ENCODE measurements around the gene NFKBIZ.
"Not testable (repeated sequence)": the region's sequence is repeated elsewhere in the genome, so short reads cannot be mapped to it uniquely, and the experiment has no call there.

Gene NFKBIZ

DNA sequence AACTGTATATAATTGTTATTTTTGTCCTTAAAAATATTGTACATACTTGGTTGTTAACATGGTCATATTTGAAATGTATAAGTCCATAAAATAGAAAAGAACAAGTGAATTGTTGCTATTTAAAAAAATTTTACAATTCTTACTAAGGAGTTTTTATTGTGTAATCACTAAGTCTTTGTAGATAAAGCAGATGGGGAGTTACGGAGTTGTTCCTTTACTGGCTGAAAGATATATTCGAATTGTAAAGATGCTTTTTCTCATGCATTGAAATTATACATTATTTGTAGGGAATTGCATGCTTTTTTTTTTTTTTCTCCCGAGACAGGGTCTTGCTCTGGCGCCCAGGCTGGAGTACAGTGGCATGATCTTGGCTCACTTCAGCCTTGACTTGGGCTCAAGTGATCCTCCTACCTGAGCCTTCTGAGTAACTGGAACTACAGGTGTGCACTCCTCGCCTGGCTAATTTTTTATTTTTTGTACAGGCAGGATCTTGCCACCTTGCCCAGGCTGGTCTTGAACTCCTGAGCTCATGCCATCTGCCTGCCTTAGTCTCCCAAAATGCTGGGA, 10.7 kb downstream of the NFKBIZ start:
- Histone ChIP-seq H3K9me3 (ENCODE audit: insufficient read depth, low read length) (no peaks in the 10 kb centered on the region), H3K4me3 (ENCODE audit: insufficient read length, low read depth) (no peak overlapping the region), H3K9ac (ENCODE audit: insufficient read length, low read depth) (no peak overlapping the region), H3K36me3 (ENCODE audit: insufficient read depth, insufficient read length, low read length) (peaks cover 66% of the 10 kb centered on the region), H3K4me1 (ENCODE audit: insufficient read depth, insufficient read length) (no peaks in the 10 kb centered on the region), H3K27me3 (ENCODE audit: insufficient read depth, insufficient read length) (no peaks in the 10 kb centered on the region)
- DNase-seq (ENCODE audit: low read depth, low spot score), result no peak
- TF ChIP-seq YY1 (IDR thresholded peaks at IDR 0.05; ENCODE audit: insufficient read depth, insufficient read length) (no peak), ZNF274 (IDR thresholded peaks at IDR 0.05; ENCODE audit: low read depth, low read length) (no peak), SUZ12 (IDR thresholded peaks at IDR 0.05; ENCODE audit: extremely low read depth, insufficient read depth, insufficient read length) (no peak)

DNA sequence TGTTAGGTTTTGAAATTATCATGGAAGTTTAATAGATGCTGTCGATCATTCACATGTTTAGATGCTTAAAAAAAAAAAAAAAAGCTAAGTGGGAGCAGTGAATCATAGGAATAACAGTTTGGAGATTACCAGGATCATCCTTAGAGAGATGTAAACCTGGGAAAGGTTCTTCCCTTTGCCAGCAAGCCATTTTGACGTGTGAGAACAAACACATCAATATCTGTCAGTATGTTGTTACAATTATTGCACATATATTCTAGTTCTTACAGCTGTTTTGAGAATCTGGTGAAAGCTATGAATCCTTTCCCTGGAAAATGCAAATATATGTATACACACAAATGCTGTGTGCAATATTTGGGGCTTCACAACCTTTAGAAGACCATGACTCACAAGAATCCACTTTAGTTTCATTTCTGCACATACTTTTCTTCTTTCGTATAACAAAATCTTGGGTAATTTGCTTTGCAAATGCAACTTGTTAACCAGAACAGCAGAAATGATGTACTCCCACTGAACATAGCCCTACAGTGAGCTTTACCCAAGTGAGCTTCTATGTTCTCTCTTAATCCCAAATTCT, 12.0 kb downstream of the NFKBIZ start:
- Histone ChIP-seq H3K4me1 (ENCODE audit: insufficient read depth, insufficient read length) (no peaks in the 10 kb centered on the region), H3K9ac (ENCODE audit: insufficient read length, low read depth) (no peak overlapping the region), H3K4me3 (ENCODE audit: insufficient read length, low read depth) (no peak overlapping the region), H3K27me3 (ENCODE audit: insufficient read depth, insufficient read length) (no peaks in the 10 kb centered on the region), H3K9me3 (ENCODE audit: insufficient read depth, low read length) (no peaks in the 10 kb centered on the region), H3K36me3 (ENCODE audit: insufficient read depth, insufficient read length, low read length) (peaks cover 54% of the 10 kb centered on the region)
- DNase-seq (ENCODE audit: low read depth, low spot score), result no peak
- TF ChIP-seq YY1 (IDR thresholded peaks at IDR 0.05; ENCODE audit: insufficient read depth, insufficient read length), result no peak
- no peak for TF ChIP-seq ZNF274 (IDR thresholded peaks at IDR 0.05; ENCODE audit: low read depth, low read length)
- TF ChIP-seq SUZ12 (IDR thresholded peaks at IDR 0.05; ENCODE audit: extremely low read depth, insufficient read depth, insufficient read length), result no peak

DNA sequence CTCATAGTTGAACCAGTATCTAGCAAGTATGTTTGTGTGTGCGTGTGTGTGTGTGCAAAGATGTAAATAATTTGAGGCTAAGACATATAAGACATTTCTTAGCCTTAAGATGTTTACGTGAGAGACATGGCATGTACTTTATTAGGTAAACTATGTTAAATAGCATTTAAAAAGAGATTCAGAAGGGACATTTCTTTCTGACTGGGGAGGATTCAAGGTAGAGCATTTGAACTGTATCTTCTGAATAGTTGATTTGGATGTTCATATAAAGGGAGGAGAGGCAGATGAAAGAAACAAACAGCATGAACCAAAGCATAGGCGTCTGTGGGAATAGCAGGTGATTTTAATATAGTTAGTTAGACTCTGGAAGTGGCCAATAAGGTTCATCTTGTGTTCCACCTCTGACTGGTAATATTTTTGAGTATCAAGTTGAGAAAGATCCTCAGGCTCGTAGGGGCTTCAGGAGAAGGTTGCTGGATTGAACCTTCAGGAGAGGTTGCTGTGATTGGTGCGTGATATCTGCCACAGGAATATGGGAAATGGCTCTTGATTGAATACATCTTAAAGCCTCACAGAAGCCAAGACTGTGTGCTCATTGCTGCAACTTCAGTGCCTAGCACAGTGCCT, 12.6 kb downstream of the NFKBIZ start:
- Histone ChIP-seq H3K4me3 (ENCODE audit: insufficient read length, low read depth) (no peak overlapping the region), H3K9ac (ENCODE audit: insufficient read length, low read depth) (no peak overlapping the region), H3K9me3 (ENCODE audit: insufficient read depth, low read length) (no peaks in the 10 kb centered on the region), H3K36me3 (ENCODE audit: insufficient read depth, insufficient read length, low read length) (peaks cover 48% of the 10 kb centered on the region), H3K4me1 (ENCODE audit: insufficient read depth, insufficient read length) (no peaks in the 10 kb centered on the region), H3K27me3 (ENCODE audit: insufficient read depth, insufficient read length) (no peaks in the 10 kb centered on the region)
- TF ChIP-seq YY1 (IDR thresholded peaks at IDR 0.05; ENCODE audit: insufficient read depth, insufficient read length), result no peak
- no peak for TF ChIP-seq ZNF274 (IDR thresholded peaks at IDR 0.05; ENCODE audit: low read depth, low read length)
- TF ChIP-seq SUZ12 (IDR thresholded peaks at IDR 0.05; ENCODE audit: extremely low read depth, insufficient read depth, insufficient read length), result no peak
- DNase-seq (ENCODE audit: low read depth, low spot score), result no peak

DNA sequence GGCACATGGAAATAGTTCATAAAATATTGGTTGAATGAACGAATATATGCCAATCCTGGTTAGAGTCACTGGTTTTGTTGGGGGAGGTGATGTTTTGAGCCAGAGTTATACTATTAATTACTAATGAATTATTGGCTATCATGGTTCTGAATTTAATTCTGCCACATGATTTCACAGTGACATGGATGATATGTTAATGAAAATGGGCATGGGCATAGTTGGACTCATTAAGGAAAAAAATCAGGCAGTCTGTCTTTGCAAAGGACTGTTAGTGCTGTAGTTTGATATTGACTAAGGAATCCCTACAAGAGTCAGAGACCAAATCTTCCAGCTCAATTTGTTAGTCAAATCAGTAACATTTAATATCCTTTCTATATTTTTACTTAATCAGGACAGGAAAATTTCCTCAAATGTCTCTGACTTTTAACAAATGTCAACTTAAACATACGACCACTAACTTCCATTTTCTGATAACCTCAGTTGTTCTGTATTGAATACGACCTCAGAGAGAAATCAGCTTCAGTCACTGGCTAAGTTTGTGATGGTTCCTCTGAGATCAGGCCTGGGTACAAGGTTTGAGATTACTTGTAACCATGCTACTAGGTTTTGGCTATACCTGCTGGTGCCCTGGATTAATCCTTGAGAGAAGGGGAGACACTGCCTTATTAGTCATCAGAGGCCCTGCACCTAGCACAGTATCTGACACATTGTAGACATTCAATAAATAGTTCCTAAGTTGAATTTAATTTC, 13.3 kb downstream of the NFKBIZ start:
- Histone ChIP-seq H3K9ac (ENCODE audit: insufficient read length, low read depth) (no peak overlapping the region), H3K4me1 (ENCODE audit: insufficient read depth, insufficient read length) (no peaks in the 10 kb centered on the region), H3K9me3 (ENCODE audit: insufficient read depth, low read length) (no peaks in the 10 kb centered on the region), H3K4me3 (ENCODE audit: insufficient read length, low read depth) (no peak overlapping the region), H3K27me3 (ENCODE audit: insufficient read depth, insufficient read length) (no peaks in the 10 kb centered on the region), H3K36me3 (ENCODE audit: insufficient read depth, insufficient read length, low read length) (peaks cover 41% of the 10 kb centered on the region)
- no peak for DNase-seq (ENCODE audit: low read depth, low spot score)
- TF ChIP-seq ZNF274 (IDR thresholded peaks at IDR 0.05; ENCODE audit: low read depth, low read length) (no peak), SUZ12 (IDR thresholded peaks at IDR 0.05; ENCODE audit: extremely low read depth, insufficient read depth, insufficient read length) (no peak), YY1 (IDR thresholded peaks at IDR 0.05; ENCODE audit: insufficient read depth, insufficient read length) (no peak)

DNA sequence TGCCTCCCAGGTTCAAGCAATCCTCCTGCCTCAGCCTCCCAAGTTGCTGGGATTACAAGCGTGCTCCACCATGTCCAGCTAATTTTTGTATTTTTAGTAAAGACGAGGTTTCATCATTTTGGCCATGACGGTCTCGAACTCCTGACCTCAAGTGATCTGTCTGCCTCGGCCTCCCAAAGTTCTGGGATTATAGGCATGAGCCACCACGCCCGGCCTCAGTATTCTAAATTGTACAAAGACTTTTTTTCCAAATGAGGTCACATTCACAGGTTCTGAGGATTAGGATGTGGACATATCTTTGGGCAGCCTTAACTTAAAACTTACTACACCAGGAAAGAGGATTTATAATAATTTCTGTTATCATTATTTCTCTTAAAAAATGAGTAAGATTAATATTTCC, 15.6 kb downstream of the NFKBIZ start:
- not testable (repeated sequence) for H3K9ac ChIP-seq (ENCODE audit: insufficient read length, low read depth); H3K4me1 ChIP-seq (ENCODE audit: insufficient read depth, insufficient read length); H3K9me3 ChIP-seq (ENCODE audit: insufficient read depth, low read length); H3K27me3 ChIP-seq (ENCODE audit: insufficient read depth, insufficient read length); H3K4me3 ChIP-seq (ENCODE audit: insufficient read length, low read depth); DNase-seq (ENCODE audit: low read depth, low spot score)
- peaks cover 18% of the 10 kb centered on the region for H3K36me3 ChIP-seq (ENCODE audit: insufficient read depth, insufficient read length, low read length)

DNA sequence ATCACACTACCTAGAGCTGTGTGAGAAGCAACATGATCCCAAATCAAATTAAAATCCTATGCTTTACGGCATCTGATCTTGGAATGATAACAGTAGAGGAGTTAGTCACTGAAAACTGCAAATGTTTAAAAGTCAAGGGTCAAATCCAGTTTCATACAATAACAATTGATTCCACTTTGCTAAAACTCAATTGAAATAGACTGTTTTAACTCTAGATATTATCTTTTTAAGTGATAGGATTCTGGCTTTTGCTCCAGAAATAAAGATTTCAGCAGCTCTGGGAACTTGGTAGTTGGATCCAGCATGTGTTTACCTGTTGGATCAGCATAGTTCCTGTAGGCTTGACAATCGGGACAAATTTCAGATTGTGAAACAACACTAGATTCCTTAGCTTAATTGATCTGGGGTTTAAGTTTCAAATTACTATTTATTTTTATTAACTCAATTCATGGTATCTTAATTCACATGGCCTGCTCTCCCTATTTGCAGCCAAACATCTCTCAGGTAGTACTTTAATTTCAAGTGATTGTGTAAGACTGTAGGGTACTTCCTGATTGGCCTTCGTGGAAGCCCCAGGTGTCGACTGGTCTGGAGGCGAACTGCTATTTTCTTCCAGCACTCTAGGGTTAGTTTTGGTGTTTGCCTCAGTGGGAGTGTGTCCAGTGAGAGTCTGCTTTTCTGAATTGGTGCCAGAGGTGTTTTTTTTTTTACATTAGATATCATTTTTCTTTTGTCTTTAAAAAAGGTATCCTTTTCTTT, 16.6 kb downstream of the NFKBIZ start:
- DNase-seq (ENCODE audit: low read depth, low spot score), result no peak

DNA sequence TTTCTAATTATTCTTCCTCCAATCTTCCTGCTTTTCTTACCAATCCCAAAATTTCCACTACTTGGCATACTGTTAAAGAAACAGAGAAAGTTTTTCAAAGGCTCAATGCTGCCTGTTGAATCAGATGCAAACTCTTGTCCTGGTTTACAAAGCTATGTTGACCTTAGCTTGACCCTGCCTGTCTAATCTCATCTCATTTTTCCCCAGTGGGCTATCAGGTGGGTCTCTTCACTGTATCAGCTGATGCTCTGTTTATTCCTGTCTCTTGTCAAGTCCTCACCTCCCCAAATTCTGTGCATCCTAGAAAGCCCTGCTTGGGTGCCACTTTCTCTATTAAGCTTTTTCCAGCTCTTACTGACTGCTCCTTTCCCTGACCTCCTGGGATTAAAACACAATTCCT, 18.2 kb downstream of the NFKBIZ start:
- Histone ChIP-seq H3K9ac (ENCODE audit: insufficient read length, low read depth) (no peak overlapping the region), H3K4me1 (ENCODE audit: insufficient read depth, insufficient read length) (no peaks in the 10 kb centered on the region), H3K4me3 (ENCODE audit: insufficient read length, low read depth) (no peak overlapping the region), H3K27me3 (ENCODE audit: insufficient read depth, insufficient read length) (no peaks in the 10 kb centered on the region), H3K36me3 (ENCODE audit: insufficient read depth, insufficient read length, low read length) (no peaks in the 10 kb centered on the region), H3K9me3 (ENCODE audit: insufficient read depth, low read length) (no peaks in the 10 kb centered on the region)
- no peak for DNase-seq (ENCODE audit: low read depth, low spot score)
- TF ChIP-seq ZNF274 (IDR thresholded peaks at IDR 0.05; ENCODE audit: low read depth, low read length) (no peak), YY1 (IDR thresholded peaks at IDR 0.05; ENCODE audit: insufficient read depth, insufficient read length) (no peak), SUZ12 (IDR thresholded peaks at IDR 0.05; ENCODE audit: extremely low read depth, insufficient read depth, insufficient read length) (no peak)

More for the DNA sequence above, 16.6 kb downstream of the NFKBIZ start:
- TF ChIP-seq SUZ12 (IDR thresholded peaks at IDR 0.05; ENCODE audit: extremely low read depth, insufficient read depth, insufficient read length), result no peak
- no peak for TF ChIP-seq ZNF274 (IDR thresholded peaks at IDR 0.05; ENCODE audit: low read depth, low read length)
- no peaks in the 10 kb centered on the region for H3K4me1 ChIP-seq (ENCODE audit: insufficient read depth, insufficient read length)
- H3K9me3 ChIP-seq (ENCODE audit: insufficient read depth, low read length), result no peaks in the 10 kb centered on the region
- no peak overlapping the region for H3K9ac ChIP-seq (ENCODE audit: insufficient read length, low read depth)
- no peak overlapping the region for H3K4me3 ChIP-seq (ENCODE audit: insufficient read length, low read depth)
- peaks cover 8% of the 10 kb centered on the region for H3K36me3 ChIP-seq (ENCODE audit: insufficient read depth, insufficient read length, low read length)
- H3K27me3 ChIP-seq (ENCODE audit: insufficient read depth, insufficient read length), result no peaks in the 10 kb centered on the region

All from NT2/D1 (cell line).